K562 (cell line): ENCODE data around the gene GREB1. TPM values are rescaled to one million over a fixed set of nuclear protein-coding genes. Genes with fewer than 3 reads are reported as not detected.

ENCODE experiments used
- ATAC-seq: fragments of 200-7000 bp; cut with Tn5 transposase; 3 replicates; pipeline ENCODE4 v1.9.1; 2020; ENCODE audit warnings: moderate library complexity
- BruUV-seq: library from RNA; stranded (reverse); fragments of 400-500 nt; replicated peaks from 2 replicates; lab custom pipeline; 2021; lab: Mats Ljungman, UMichigan
- CTCF ChIA-PET: fragments of 300-600 bp; formaldehyde crosslinking; extraction: SDS; loops from one replicate; lab custom pipeline; 2021; ENCODE audit warnings: low intra/inter-chr PET ratio; lab: Yijun Ruan, JAX
- POLR2A ChIA-PET: fragments of 300-600, 350-650 bp; sonication (Branson Sonifier 250); formaldehyde crosslinking; extraction: SDS; loops from one replicate; lab custom pipeline; 2021; ENCODE audit warnings: antibody characterized with exemption, inconsistent platforms; lab: Yijun Ruan, JAX
- DNase-seq, 4 experiments: peaks; one replicate each; pipeline versions ENCODE4 v3.0.0 to v3.0.0-alpha.2; 2011 to 2018; ENCODE audit warnings: low spot score in 3 of 4, mixed read lengths in 3 of 4; ENCODE audit errors: extremely low read depth in 1 of 4
- FAIRE-seq: peaks from 2 replicates; lab custom pipeline; 2011; peaks lifted over from hg19 to GRCh38; lab: Jason Lieb, UNC
- H2AFZ ChIP-seq: 2 replicates; pipeline ENCODE4 v1.6.0; 2011; ENCODE audit warnings: low read depth, low read length, control low read depth, inconsistent platforms
- H3K27ac ChIP-seq: fragments of 200-600 bp; 3 replicates; pipeline ENCODE4 v1.8.0; 2011; ENCODE audit warnings: low read depth, mild to moderate bottlenecking, control low read depth, inconsistent platforms, low read length, moderate library complexity, mixed read lengths; ENCODE audit errors: extremely low read depth
- H3K27me3 ChIP-seq, 2 experiments: fragments of 300-600 bp in 1 of 2; 2 replicates in 1 of 2; 3 replicates in 1 of 2; pipeline versions ENCODE4 v1.6.0 to v1.8.0; 2011; ENCODE audit warnings: inconsistent platforms in 2 of 2, low read length in 2 of 2, mild to moderate bottlenecking in 1 of 2, mixed read lengths in 1 of 2, moderate library complexity in 1 of 2; ENCODE audit not compliant: control insufficient read depth in 2 of 2, insufficient read depth in 2 of 2
- H3K36me3 ChIP-seq: fragments of 300-600 bp; 3 replicates; pipeline ENCODE4 v1.8.0; 2011; ENCODE audit warnings: mild to moderate bottlenecking, low read length, inconsistent platforms; ENCODE audit not compliant: control insufficient read depth, insufficient read depth
- H3K4me1 ChIP-seq, 2 experiments: fragments of 200-600 bp in 1 of 2; replicated peaks in 1 of 2; 2 replicates in 1 of 2; 3 replicates in 1 of 2; pipeline versions ENCODE4 v1.5.1 to v1.8.0; 2011; ENCODE audit warnings: inconsistent platforms in 2 of 2, low read length in 2 of 2, mild to moderate bottlenecking in 1 of 2, mixed read lengths in 1 of 2, moderate library complexity in 1 of 2; ENCODE audit not compliant: control insufficient read depth in 2 of 2, insufficient read depth in 2 of 2
- H3K4me2 ChIP-seq: 2 replicates; pipeline ENCODE4 v1.6.1; 2011; ENCODE audit warnings: low read length, control low read depth, inconsistent platforms, mixed read lengths; ENCODE audit not compliant: insufficient read depth
- H3K4me3 ChIP-seq: fragments of 200-600 bp; sonication (generic), shearing (Covaris generic); 2 replicates; pipeline ENCODE4 v1.5.1; 2016; ENCODE audit warnings: control low read depth, inconsistent platforms
- H3K79me2 ChIP-seq: fragments of 200-600 bp; 3 replicates; pipeline ENCODE4 v1.8.0; 2011; ENCODE audit warnings: low read length, inconsistent platforms; ENCODE audit not compliant: control insufficient read depth, insufficient read depth
- H3K9ac ChIP-seq, 2 experiments: 2 replicates each; pipeline versions ENCODE4 v1.6.0 to v1.6.1; 2011; ENCODE audit warnings: low read depth in 2 of 2, low read length in 2 of 2, control low read depth in 1 of 2, inconsistent platforms in 1 of 2, mild to moderate bottlenecking in 1 of 2, mixed read lengths in 1 of 2; ENCODE audit not compliant: insufficient read depth in 1 of 2
- H3K9me1 ChIP-seq: one replicate; pipeline ENCODE4 v1.6.0; 2011; ENCODE audit warnings: inconsistent platforms, mild to moderate bottlenecking, low read length, moderate library complexity; ENCODE audit not compliant: control insufficient read depth, insufficient read depth
- H3K9me3 ChIP-seq: replicated peaks from 2 replicates; pipeline ENCODE4 v1.5.1; 2011; ENCODE audit warnings: low read depth, low read length, inconsistent platforms; ENCODE audit not compliant: control insufficient read depth, insufficient read depth
- H4K20me1 ChIP-seq: replicated peaks from 2 replicates; pipeline ENCODE4 v1.6.1; 2011; ENCODE audit warnings: low read length, inconsistent platforms, mixed read lengths; ENCODE audit not compliant: control insufficient read depth, insufficient read depth
- ARHGAP35 ChIP-seq: fragments of 450-650 bp; IDR thresholded peaks from 2 replicates; pipeline ENCODE4 v1.6.1; 2018; ENCODE audit not compliant: partially characterized antibody
- MAZ ChIP-seq, 2 experiments: fragments of 450-650 bp in 1 of 2; sonication (generic) in 1 of 2; formaldehyde crosslinking; IDR thresholded peaks in 1 of 2; conservative IDR thresholded peaks in 1 of 2; 2 replicates each; pipeline versions ENCODE4 v1.4.0 to v1.5.0; 2020; ENCODE audit warnings: mild to moderate bottlenecking in 1 of 2, missing genetic modification reagents in 1 of 2
- PRMT5 ChIP-seq: sonication (generic); formaldehyde crosslinking; IDR thresholded peaks from 2 replicates; pipeline ENCODE4 v1.5.0; 2020; ENCODE audit warnings: missing genetic modification reagents
- STAT5B ChIP-seq: fragments of 250-450 bp; sonication (Bioruptor Pico); IDR thresholded peaks from 2 replicates; pipeline ENCODE4 v1.8.0; 2021; ENCODE audit warnings: mild to moderate bottlenecking, inconsistent platforms
- ZNF197 ChIP-seq: fragments of 200-800 bp; sonication (Bioruptor generic); IDR thresholded peaks from 2 replicates; pipeline ENCODE4 v1.6.1; 2016; ENCODE audit warnings: low read depth, missing genetic modification characterization, missing compliant biosample characterization
- WGBS: fragments of 100-300 bp; shearing (Covaris generic); methylation state at CpG from one replicate; pipeline ENCODE4 v1.1.6; 2016; ENCODE audit warnings: low coverage, mixed read lengths; ENCODE audit not compliant: insufficient coverage; ENCODE audit errors: missing lambda C conversion rate; 5-methylcytosine and 5-hydroxymethylcytosine counted together
- in situ Hi-C: fragments of 300-500 bp; cut with MboI; formaldehyde crosslinking; loops from 4 replicates; pipeline ENCODE4 v1.15.0; 2018; ENCODE audit warnings: inconsistent platforms, mixed read lengths
- intact Hi-C: fragments of 100-400 bp; cut with micrococcal nuclease; formaldehyde crosslinking; loops from 2 replicates; pipeline ENCODE4 v1.14.2; 2022
- polyA plus RNA-seq, 8 experiments: library from polyadenylated mRNA; depleted of rRNA in 4 of 8; stranded (reverse) in 5 of 8; unstranded in 3 of 8; fragments of >200 nt; fragmentation: Nextera tagmentation in 2 of 8; fragmentation: Illumina TruSeq in 1 of 8; extraction: Ambion mirVana in 2 of 8; extraction: Trizol in 1 of 8; gene quantifications; 2 replicates each; pipeline versions ENCODE4 v1.2.1 to v1.2.3, GENCODE V29; 2011 to 2014; ENCODE audit warnings: inconsistent platforms in 1 of 8, missing spikeins in 1 of 8
- total RNA-seq, 7 experiments: library from RNA; depleted of rRNA in 6 of 7; stranded (reverse); fragments of >200 nt in 6 of 7; fragmentation: Illumina TruSeq in 2 of 7; extraction: Trizol in 2 of 7; gene quantifications; 2 replicates each; pipeline versions ENCODE4 v1.2.1 to v1.2.3, GENCODE V29; 2011 to 2021; ENCODE audit warnings: low replicate concordance in 1 of 7
- TF ChIP-seq, protein P1 (sequence below): IDR thresholded peaks from 2 replicates; pipeline ENCODE4 v1.6.1; 2011; ENCODE audit warnings: borderline replicate concordance, low read depth, mild to moderate bottlenecking, moderate library complexity, low read length; ENCODE audit not compliant: insufficient read depth, poor library complexity, severe bottlenecking
- TF ChIP-seq, protein P2 (sequence below), 2 experiments: IDR thresholded peaks; 2 replicates each; pipeline ENCODE4 v1.6.1; 2011; ENCODE audit warnings: borderline replicate concordance in 1 of 2, control low read depth in 1 of 2, low read depth in 1 of 2, low read length in 1 of 2, mild to moderate bottlenecking in 1 of 2, mixed read lengths in 1 of 2, moderate library complexity in 1 of 2; ENCODE audit not compliant: insufficient read depth in 1 of 2, insufficient read length in 1 of 2, poor library complexity in 1 of 2, severe bottlenecking in 1 of 2; ENCODE audit errors: extremely low read depth in 1 of 2

The GREB1 gene
- total and polyA plus RNA-seq, 9 of the 15 experiments (the other 6 are each of a cell fraction or from before 2014, with no cell fraction given): 0.04 to 0.86 (median 0.10) TPM; not detected in 1

DNA sequence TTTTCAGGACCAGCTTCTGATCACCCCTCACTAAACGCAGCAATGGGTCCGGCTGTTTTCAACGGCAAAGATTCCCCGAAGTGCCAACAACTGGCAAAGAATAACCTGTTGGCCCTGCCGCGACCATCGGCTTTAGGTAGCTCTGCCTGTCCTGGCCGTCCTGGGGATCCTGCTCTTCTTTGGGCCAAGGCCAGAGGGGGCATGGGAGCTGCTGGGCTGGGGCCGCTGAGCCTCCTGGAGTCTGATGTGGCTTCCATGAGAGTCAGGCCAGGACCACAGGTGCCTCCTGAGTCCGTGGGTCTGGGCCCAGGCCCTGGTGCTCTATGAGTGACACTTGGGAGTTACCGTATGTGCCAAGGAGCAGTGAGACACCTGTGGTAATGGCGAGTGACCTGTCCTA is 46.9 kb downstream of the GREB1 start:
- BruUV-seq: no TSS peak
- in situ Hi-C loops: loop anchor here (5.0 kb wide), 3 partner anchors 103 to 743 kb away; a partner anchor contains a TSS
- no peak for DNase-seq
- intact Hi-C loops: loop anchor here (10.0 kb wide), 1 partner anchor 356 kb away; no protein-coding TSS in a partner anchor
- ChIA-PET CTCF (interaction anchor here (2.5 kb wide), 1 partner anchor 449 kb away, joined by 15 read pairs; no protein-coding TSS in a partner anchor), POLR2A (interaction anchor here (0.6 to 0.7 kb wide), 4 partner anchors 16 to 1697 kb away, joined by 3 to 4 read pairs (median 3); no protein-coding TSS in a partner anchor)
- no peak for ATAC-seq
- FAIRE-seq: no peak
- no peak overlapping the region for H2AFZ ChIP-seq
- 5% methylated on average over 12 of the region's 12 CpGs for WGBS
- H3K4me2 ChIP-seq: no peak overlapping the region
- no peak overlapping the region for H3K9ac ChIP-seq
- no peak overlapping the region for H3K27ac ChIP-seq
- TF ChIP-seq STAT5B: no peak
- TF ChIP-seq MAZ (CRISPR knock-in tag; conservative IDR thresholded peaks at IDR 0.05 in 1 of 2, IDR thresholded peaks at IDR 0.05 in 1 of 2): no peak
- TF ChIP-seq ARHGAP35: no peak
- TF ChIP-seq, protein P1, sequence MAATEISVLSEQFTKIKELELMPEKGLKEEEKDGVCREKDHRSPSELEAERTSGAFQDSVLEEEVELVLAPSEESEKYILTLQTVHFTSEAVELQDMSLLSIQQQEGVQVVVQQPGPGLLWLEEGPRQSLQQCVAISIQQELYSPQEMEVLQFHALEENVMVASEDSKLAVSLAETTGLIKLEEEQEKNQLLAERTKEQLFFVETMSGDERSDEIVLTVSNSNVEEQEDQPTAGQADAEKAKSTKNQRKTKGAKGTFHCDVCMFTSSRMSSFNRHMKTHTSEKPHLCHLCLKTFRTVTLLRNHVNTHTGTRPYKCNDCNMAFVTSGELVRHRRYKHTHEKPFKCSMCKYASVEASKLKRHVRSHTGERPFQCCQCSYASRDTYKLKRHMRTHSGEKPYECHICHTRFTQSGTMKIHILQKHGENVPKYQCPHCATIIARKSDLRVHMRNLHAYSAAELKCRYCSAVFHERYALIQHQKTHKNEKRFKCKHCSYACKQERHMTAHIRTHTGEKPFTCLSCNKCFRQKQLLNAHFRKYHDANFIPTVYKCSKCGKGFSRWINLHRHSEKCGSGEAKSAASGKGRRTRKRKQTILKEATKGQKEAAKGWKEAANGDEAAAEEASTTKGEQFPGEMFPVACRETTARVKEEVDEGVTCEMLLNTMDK: no peak
- TF ChIP-seq, protein P2, sequence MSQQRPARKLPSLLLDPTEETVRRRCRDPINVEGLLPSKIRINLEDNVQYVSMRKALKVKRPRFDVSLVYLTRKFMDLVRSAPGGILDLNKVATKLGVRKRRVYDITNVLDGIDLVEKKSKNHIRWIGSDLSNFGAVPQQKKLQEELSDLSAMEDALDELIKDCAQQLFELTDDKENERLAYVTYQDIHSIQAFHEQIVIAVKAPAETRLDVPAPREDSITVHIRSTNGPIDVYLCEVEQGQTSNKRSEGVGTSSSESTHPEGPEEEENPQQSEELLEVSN (IDR thresholded peaks at IDR 0.05; ENCODE audit: borderline replicate concordance in 1 of 2, extremely low read depth in 1 of 2, insufficient read depth in 1 of 2, insufficient read length in 1 of 2, low read depth in 1 of 2, low read length in 1 of 2, poor library complexity in 1 of 2, severe bottlenecking in 1 of 2): no peak
- TF ChIP-seq PRMT5: no peak
- TF ChIP-seq ZNF197 (CRISPR knock-in tag): no peak
- no peaks in the 10 kb centered on the region; the same call in 2 of the 3 replicates for H3K36me3 ChIP-seq
- no peaks in the 10 kb centered on the region for H3K9me1 ChIP-seq
- H3K79me2 ChIP-seq: no peaks in the 10 kb centered on the region
- peaks cover 8 to 12% of the 10 kb centered on the region in 2 experiments; a peak in 3 of 5 replicates for H3K4me1 ChIP-seq
- no peaks in the 10 kb centered on the region for H3K9me3 ChIP-seq
- H3K27me3 ChIP-seq: peaks cover 14 to 86% of the 10 kb centered on the region in 2 experiments; a peak in 4 of 5 replicates
- no peak overlapping the region for H3K4me3 ChIP-seq
- peaks cover 2% of the 10 kb centered on the region for H4K20me1 ChIP-seq
